K562 (cell line): Measurements from ENCODE around the gene TCOF1.

Experiments used
- E2F5 ChIP-seq: sonication (generic); formaldehyde crosslinking; IDR thresholded peaks from 2 replicates; pipeline ENCODE4 v1.8.0; 2022; ENCODE audit warnings: mild to moderate bottlenecking, missing genetic modification reagents
- FOSL1 ChIP-seq: fragments of 200-800 bp; sonication (Bioruptor generic); conservative IDR thresholded peaks from 2 replicates; pipeline ENCODE4 v1.6.1; 2016; ENCODE audit warnings: missing genetic modification characterization, missing compliant biosample characterization
- FOXP1 ChIP-seq: sonication (generic); formaldehyde crosslinking; IDR thresholded peaks from 2 replicates; pipeline ENCODE4 v1.8.0; 2022; ENCODE audit warnings: mild to moderate bottlenecking, missing genetic modification reagents
- GABPA ChIP-seq: fragments of 200-800 bp; sonication (Bioruptor generic); conservative IDR thresholded peaks from 2 replicates; pipeline ENCODE4 v1.6.1; 2016; ENCODE audit warnings: low read depth, missing genetic modification characterization, missing compliant biosample characterization
- MYNN ChIP-seq, 2 experiments: sonication (generic); formaldehyde crosslinking in 1 of 2; IDR thresholded peaks; 2 replicates each; pipeline versions ENCODE4 v1.5.0 to v1.6.1; 2016 to 2020; ENCODE audit warnings: antibody characterized with exemption in 1 of 2, missing genetic modification reagents in 1 of 2
- NR2C2 ChIP-seq, 2 experiments: fragments of 200-800 bp in 1 of 2; sonication (Bioruptor generic) in 1 of 2; sonication (generic) in 1 of 2; formaldehyde crosslinking in 1 of 2; IDR thresholded peaks; 2 replicates each; pipeline versions ENCODE4 v1.6.1 to v1.8.0; 2016 to 2022; ENCODE audit warnings: mild to moderate bottlenecking in 1 of 2, missing compliant biosample characterization in 1 of 2, missing genetic modification characterization in 1 of 2, missing genetic modification reagents in 1 of 2
- POU5F1 ChIP-seq: fragments of 150-350 bp; IDR thresholded peaks from 2 replicates; pipeline ENCODE4 v1.6.1; 2014; ENCODE audit warnings: borderline replicate concordance, low read length, low read depth, mild to moderate bottlenecking; ENCODE audit not compliant: partially characterized antibody
- SP2 ChIP-seq: IDR thresholded peaks from 2 replicates; pipeline ENCODE4 v1.6.1; 2011; ENCODE audit warnings: mild to moderate bottlenecking, low read depth, low read length, moderate library complexity; ENCODE audit not compliant: poor library complexity, severe bottlenecking; ENCODE audit errors: extremely low read depth
- TCF3 ChIP-seq: sonication (generic); formaldehyde crosslinking; IDR thresholded peaks from 2 replicates; pipeline ENCODE4 v1.4.0; 2020; ENCODE audit warnings: mild to moderate bottlenecking, missing genetic modification reagents
- ZBTB1 ChIP-seq: sonication (generic); formaldehyde crosslinking; IDR thresholded peaks from 2 replicates; pipeline ENCODE4 v1.8.1; 2023; ENCODE audit warnings: missing genetic modification reagents, low read depth, mild to moderate bottlenecking, borderline replicate concordance
- ZNF140 ChIP-seq: fragments of 250-450 bp; sonication (Bioruptor Pico); IDR thresholded peaks from 2 replicates; pipeline ENCODE4 v1.8.0; 2021; ENCODE audit warnings: moderate library complexity, mild to moderate bottlenecking, inconsistent platforms
- ZNF24 ChIP-seq: fragments of 450-650 bp; IDR thresholded peaks from 2 replicates; pipeline ENCODE4 v1.6.1; 2016
- ZZZ3 ChIP-seq: fragments of 450-650 bp; IDR thresholded peaks from 2 replicates; pipeline ENCODE4 v1.6.1; 2016; ENCODE audit warnings: antibody characterized with exemption, mild to moderate bottlenecking, moderate library complexity
- TF ChIP-seq, protein P1 (sequence below), 3 experiments: IDR thresholded peaks in 2 of 3; conservative IDR thresholded peaks in 1 of 3; 2 replicates each; pipeline ENCODE4 v1.5.1; 2011 to 2012; ENCODE audit warnings: low read length in 3 of 3, mild to moderate bottlenecking in 3 of 3, control low read depth in 2 of 3, improper control_type of control experiment in 1 of 3, inconsistent platforms in 1 of 3, low read depth in 1 of 3, mixed read lengths in 1 of 3, moderate library complexity in 1 of 3; ENCODE audit not compliant: insufficient read depth in 2 of 3

GRCh38 chr5:150406723-150407095, 49.2 kb downstream of the TCOF1 start:
- TF ChIP-seq, protein P1, sequence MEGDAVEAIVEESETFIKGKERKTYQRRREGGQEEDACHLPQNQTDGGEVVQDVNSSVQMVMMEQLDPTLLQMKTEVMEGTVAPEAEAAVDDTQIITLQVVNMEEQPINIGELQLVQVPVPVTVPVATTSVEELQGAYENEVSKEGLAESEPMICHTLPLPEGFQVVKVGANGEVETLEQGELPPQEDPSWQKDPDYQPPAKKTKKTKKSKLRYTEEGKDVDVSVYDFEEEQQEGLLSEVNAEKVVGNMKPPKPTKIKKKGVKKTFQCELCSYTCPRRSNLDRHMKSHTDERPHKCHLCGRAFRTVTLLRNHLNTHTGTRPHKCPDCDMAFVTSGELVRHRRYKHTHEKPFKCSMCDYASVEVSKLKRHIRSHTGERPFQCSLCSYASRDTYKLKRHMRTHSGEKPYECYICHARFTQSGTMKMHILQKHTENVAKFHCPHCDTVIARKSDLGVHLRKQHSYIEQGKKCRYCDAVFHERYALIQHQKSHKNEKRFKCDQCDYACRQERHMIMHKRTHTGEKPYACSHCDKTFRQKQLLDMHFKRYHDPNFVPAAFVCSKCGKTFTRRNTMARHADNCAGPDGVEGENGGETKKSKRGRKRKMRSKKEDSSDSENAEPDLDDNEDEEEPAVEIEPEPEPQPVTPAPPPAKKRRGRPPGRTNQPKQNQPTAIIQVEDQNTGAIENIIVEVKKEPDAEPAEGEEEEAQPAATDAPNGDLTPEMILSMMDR (IDR thresholded peaks at IDR 0.05 in 2 of 3, conservative IDR thresholded peaks at IDR 0.05 in 1 of 3; ENCODE audit: insufficient read depth in 2 of 3, low read depth in 1 of 3, low read length in 3 of 3): no peak
- TF ChIP-seq ZNF140 (CRISPR knock-in tag) (no peak), POU5F1 (no peak), ZZZ3 (no peak), MYNN (IDR thresholded peaks at IDR 0.05) (no peak), MYNN (CRISPR knock-in tag; IDR thresholded peaks at IDR 0.05) (no peak), GABPA (tag) (no peak), FOSL1 (no peak), SP2 (no peak), NR2C2 (CRISPR knock-in tag; IDR thresholded peaks at IDR 0.05) (no peak), NR2C2 (tag; IDR thresholded peaks at IDR 0.05) (no peak), ZBTB1 (CRISPR knock-in tag) (no peak), E2F5 (CRISPR knock-in tag) (no peak), ZNF24 (no peak), TCF3 (CRISPR knock-in tag) (no peak), FOXP1 (CRISPR knock-in tag) (no peak)
